ENCODE measurements around the gene RBM42. TPM values are rescaled to one million over a fixed set of nuclear protein-coding genes. Genes with fewer than 3 reads are reported as not detected.

Gene RBM42
- total and polyA plus RNA-seq, 2 of the 13 experiments (the other 11 are each of a cell fraction or from before 2014, with no cell fraction given): 27.2 to 55.3 TPM

GRCh38 chr19:35628565-35629331 is at the start of gene RBM42 (continued):
- TF ChIP-seq, protein P1, sequence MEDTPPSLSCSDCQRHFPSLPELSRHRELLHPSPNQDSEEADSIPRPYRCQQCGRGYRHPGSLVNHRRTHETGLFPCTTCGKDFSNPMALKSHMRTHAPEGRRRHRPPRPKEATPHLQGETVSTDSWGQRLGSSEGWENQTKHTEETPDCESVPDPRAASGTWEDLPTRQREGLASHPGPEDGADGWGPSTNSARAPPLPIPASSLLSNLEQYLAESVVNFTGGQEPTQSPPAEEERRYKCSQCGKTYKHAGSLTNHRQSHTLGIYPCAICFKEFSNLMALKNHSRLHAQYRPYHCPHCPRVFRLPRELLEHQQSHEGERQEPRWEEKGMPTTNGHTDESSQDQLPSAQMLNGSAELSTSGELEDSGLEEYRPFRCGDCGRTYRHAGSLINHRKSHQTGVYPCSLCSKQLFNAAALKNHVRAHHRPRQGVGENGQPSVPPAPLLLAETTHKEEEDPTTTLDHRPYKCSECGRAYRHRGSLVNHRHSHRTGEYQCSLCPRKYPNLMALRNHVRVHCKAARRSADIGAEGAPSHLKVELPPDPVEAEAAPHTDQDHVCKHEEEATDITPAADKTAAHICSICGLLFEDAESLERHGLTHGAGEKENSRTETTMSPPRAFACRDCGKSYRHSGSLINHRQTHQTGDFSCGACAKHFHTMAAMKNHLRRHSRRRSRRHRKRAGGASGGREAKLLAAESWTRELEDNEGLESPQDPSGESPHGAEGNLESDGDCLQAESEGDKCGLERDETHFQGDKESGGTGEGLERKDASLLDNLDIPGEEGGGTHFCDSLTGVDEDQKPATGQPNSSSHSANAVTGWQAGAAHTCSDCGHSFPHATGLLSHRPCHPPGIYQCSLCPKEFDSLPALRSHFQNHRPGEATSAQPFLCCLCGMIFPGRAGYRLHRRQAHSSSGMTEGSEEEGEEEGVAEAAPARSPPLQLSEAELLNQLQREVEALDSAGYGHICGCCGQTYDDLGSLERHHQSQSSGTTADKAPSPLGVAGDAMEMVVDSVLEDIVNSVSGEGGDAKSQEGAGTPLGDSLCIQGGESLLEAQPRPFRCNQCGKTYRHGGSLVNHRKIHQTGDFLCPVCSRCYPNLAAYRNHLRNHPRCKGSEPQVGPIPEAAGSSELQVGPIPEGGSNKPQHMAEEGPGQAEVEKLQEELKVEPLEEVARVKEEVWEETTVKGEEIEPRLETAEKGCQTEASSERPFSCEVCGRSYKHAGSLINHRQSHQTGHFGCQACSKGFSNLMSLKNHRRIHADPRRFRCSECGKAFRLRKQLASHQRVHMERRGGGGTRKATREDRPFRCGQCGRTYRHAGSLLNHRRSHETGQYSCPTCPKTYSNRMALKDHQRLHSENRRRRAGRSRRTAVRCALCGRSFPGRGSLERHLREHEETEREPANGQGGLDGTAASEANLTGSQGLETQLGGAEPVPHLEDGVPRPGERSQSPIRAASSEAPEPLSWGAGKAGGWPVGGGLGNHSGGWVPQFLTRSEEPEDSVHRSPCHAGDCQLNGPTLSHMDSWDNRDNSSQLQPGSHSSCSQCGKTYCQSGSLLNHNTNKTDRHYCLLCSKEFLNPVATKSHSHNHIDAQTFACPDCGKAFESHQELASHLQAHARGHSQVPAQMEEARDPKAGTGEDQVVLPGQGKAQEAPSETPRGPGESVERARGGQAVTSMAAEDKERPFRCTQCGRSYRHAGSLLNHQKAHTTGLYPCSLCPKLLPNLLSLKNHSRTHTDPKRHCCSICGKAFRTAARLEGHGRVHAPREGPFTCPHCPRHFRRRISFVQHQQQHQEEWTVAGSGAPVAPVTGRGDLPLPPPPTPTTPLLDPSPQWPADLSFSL (CRISPR knock-in tag; IDR thresholded peaks at IDR 0.05): no peak
- no peak for TF ChIP-seq ZEB1 (IDR thresholded peaks at IDR 0.05; ENCODE audit: insufficient replicate concordance, low read depth)
- no peak for TF ChIP-seq RBAK (CRISPR knock-in tag; IDR thresholded peaks at IDR 0.05)
- TF ChIP-seq, protein P2, sequence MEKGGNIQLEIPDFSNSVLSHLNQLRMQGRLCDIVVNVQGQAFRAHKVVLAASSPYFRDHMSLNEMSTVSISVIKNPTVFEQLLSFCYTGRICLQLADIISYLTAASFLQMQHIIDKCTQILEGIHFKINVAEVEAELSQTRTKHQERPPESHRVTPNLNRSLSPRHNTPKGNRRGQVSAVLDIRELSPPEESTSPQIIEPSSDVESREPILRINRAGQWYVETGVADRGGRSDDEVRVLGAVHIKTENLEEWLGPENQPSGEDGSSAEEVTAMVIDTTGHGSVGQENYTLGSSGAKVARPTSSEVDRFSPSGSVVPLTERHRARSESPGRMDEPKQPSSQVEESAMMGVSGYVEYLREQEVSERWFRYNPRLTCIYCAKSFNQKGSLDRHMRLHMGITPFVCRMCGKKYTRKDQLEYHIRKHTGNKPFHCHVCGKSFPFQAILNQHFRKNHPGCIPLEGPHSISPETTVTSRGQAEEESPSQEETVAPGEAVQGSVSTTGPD (CRISPR knock-in tag; IDR thresholded peaks at IDR 0.05): no peak
- no peak for TF ChIP-seq BRF2 (CRISPR knock-in tag; IDR thresholded peaks at IDR 0.05)
- no peak for TF ChIP-seq ZNF773 (CRISPR knock-in tag; IDR thresholded peaks at IDR 0.05; ENCODE audit: borderline replicate concordance)
- TF ChIP-seq, protein P3, sequence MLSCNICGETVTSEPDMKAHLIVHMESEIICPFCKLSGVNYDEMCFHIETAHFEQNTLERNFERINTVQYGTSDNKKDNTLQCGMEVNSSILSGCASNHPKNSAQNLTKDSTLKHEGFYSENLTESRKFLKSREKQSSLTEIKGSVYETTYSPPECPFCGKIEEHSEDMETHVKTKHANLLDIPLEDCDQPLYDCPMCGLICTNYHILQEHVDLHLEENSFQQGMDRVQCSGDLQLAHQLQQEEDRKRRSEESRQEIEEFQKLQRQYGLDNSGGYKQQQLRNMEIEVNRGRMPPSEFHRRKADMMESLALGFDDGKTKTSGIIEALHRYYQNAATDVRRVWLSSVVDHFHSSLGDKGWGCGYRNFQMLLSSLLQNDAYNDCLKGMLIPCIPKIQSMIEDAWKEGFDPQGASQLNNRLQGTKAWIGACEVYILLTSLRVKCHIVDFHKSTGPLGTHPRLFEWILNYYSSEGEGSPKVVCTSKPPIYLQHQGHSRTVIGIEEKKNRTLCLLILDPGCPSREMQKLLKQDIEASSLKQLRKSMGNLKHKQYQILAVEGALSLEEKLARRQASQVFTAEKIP (CRISPR knock-in tag; IDR thresholded peaks at IDR 0.05; ENCODE audit: borderline replicate concordance): no peak
- peak; percentile 95 for TF ChIP-seq HDAC2 (CRISPR knock-in tag; IDR thresholded peaks at IDR 0.05)
- TF ChIP-seq FLYWCH1 (CRISPR knock-in tag; IDR thresholded peaks at IDR 0.05): no peak
- no peak for TF ChIP-seq ZNF558 (CRISPR knock-in tag; IDR thresholded peaks at IDR 0.05; ENCODE audit: borderline replicate concordance)
- TF ChIP-seq TAF1 (CRISPR knock-in tag; IDR thresholded peaks at IDR 0.05): peak; percentile 53; the same call in 1 of the 2 replicates
- peak; percentile 73; the same call in 1 of the 2 replicates for TF ChIP-seq CBX5 (CRISPR knock-in tag; IDR thresholded peaks at IDR 0.05; ENCODE audit: borderline replicate concordance)
- TF ChIP-seq ZFP41 (CRISPR knock-in tag; IDR thresholded peaks at IDR 0.05; ENCODE audit: borderline replicate concordance): no peak
- peak; percentile 86 for TF ChIP-seq ZNF263 (CRISPR knock-in tag; IDR thresholded peaks at IDR 0.05)
- TF ChIP-seq GABPB1 (CRISPR knock-in tag; IDR thresholded peaks at IDR 0.05): peak; percentile 91
